ES-I3 (cell line): ENCODE data around the gene UTRN.

Experiments
- H3K36me3 ChIP-seq: 2 replicates; pipeline ENCODE4 v1.6.1; 2013; ENCODE audit warnings: mild to moderate bottlenecking, low read length, control low read depth, moderate library complexity; ENCODE audit not compliant: insufficient read depth
- H3K4me1 ChIP-seq: 2 replicates; pipeline ENCODE4 v1.6.1; 2013; ENCODE audit warnings: mild to moderate bottlenecking, control low read depth, low read length; ENCODE audit not compliant: insufficient read depth
- H3K9ac ChIP-seq: 2 replicates; pipeline ENCODE4 v1.6.1; 2013; ENCODE audit warnings: low read depth, mild to moderate bottlenecking, low read length, moderate library complexity
- H3K9me3 ChIP-seq: 2 replicates; pipeline ENCODE4 v1.6.1; 2013; ENCODE audit warnings: mild to moderate bottlenecking, low read length, moderate library complexity; ENCODE audit not compliant: control insufficient read depth, insufficient read depth

Gene UTRN

DNA sequence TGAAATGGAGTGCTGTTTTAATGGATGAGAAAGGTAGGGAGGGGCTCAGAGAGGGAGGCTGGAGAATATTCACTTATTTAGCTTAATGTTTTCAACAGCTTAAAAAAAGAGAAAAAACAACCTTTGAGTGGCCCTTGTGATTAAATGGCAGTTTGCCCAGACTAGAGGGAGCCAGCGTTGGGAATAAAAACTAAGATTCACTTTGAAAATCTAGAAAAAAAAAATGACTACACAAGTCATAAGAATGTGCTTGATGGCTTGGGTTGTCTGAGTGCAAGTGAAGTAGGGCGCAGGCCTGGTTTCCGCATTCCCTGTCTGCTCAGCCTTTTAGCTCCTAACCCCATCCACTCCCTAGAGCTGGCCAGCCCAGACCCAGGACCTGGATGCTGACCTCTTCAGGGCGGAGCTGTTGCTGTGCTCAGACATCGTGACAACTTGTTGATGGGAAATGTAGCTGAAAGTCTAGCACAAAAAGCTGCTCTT, 28.9 kb downstream of the UTRN start:
- no peaks in the 10 kb centered on the region for H3K4me1 ChIP-seq
- H3K9ac ChIP-seq = no peak overlapping the region
- no peaks in the 10 kb centered on the region for H3K36me3 ChIP-seq

DNA sequence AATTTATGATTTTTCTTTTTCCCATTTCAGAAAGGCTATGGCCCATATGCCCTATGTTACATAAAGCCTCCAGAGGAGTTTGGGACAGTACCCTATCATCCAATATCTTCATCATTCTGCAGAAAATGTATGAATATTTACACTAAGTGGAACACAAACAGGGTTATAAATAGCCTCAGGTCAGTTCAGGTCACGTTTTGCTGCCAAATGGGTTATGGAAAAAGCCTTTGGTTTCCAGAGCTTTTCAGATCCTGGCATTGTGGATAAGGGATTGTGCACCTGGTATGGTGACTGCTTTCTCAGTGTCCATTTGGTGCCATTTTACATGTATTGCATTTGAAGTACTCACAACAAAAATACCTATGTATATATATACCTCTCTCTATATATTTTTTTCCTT, 29.4 kb downstream of the UTRN start:
- H3K9ac ChIP-seq = no peak overlapping the region
- no peaks in the 10 kb centered on the region for H3K36me3 ChIP-seq
- no peaks in the 10 kb centered on the region for H3K9me3 ChIP-seq
- no peaks in the 10 kb centered on the region for H3K4me1 ChIP-seq

More for the DNA sequence above, 28.9 kb downstream of the UTRN start:
- H3K9me3 ChIP-seq = no peaks in the 10 kb centered on the region

DNA sequence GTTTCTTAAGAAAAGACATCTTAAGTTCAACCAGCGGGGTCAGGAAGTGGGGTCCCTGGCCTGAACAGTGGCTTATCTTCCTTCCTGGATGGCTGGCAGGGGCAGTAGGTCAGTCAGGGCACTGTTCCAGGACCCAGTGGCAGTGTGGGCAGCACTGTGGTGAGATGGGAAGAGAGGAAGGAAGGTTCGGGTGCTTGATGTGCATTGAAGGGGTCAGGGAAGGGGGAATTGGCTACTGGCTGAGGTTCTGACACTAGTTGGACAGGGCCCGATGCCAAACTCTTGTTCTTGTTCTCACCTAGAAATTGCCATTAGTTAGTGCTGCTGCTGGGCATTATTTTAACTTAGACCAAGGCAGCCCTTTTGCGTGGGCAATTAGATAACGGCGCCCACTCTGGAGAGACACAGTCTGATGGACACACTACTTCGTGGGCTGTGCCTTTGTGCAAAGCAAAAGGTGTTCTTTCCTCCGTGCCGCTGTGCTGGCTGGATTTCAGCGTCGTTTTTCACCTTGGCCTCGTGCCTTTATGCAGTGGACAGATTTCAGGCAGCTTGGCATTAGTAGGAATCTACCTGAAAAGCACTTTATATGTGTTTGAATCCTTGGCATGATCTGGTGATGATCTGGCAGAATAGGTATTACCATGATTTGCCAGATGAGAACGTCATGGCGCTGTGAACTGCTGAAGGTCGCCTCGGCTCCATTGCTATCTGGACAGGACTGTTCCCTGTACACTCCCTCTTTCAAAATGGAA, 30.3 kb downstream of the UTRN start:
- no peaks in the 10 kb centered on the region for H3K36me3 ChIP-seq
- no peak overlapping the region for H3K9ac ChIP-seq
- H3K4me1 ChIP-seq = peaks cover 1% of the 10 kb centered on the region; the same call in 1 of the 2 replicates
- no peaks in the 10 kb centered on the region for H3K9me3 ChIP-seq

DNA sequence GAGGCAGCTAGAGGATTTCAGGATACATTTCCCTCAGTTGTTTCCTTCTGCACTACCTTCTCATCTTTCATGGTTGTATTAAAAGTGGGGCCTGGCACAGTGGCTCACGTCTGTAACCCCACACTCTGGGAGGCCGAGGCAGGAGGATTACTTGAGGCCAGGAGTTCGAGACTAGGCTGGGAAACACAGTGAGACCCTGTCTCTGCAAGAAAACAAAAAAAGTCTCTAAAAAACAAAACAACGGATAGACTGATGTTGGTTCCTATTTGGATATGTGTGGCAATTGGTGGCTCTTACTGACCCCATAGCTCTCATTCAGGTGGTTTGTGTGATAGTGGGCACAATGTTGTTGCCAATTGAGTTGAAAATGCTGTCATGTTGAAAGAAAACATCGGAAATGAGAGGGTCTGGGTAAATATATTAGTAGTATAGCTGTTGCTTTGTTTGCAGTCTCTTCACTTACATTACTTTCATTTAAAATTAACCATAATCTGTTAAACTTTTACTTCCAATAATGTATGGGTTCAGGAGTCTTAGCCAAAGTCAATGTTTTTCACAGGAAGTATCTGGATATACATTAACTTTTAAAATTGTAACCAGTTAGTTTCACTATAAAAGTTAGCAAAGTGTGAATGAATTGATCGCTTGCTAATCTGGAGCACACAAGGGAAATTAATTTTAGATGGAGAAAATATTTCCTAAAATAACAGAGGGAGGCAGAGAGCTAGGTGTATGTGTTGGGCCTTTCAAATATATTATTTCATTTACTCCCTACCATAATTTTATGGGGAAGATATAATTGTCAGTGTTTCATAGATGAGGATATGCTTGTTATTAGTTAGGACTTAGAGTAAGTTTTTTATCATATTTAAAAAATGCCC, 31.1 kb downstream of the UTRN start:
- peaks cover 9% of the 10 kb centered on the region for H3K4me1 ChIP-seq
- no peak overlapping the region for H3K9ac ChIP-seq
- no peaks in the 10 kb centered on the region for H3K36me3 ChIP-seq
- no peaks in the 10 kb centered on the region for H3K9me3 ChIP-seq

DNA sequence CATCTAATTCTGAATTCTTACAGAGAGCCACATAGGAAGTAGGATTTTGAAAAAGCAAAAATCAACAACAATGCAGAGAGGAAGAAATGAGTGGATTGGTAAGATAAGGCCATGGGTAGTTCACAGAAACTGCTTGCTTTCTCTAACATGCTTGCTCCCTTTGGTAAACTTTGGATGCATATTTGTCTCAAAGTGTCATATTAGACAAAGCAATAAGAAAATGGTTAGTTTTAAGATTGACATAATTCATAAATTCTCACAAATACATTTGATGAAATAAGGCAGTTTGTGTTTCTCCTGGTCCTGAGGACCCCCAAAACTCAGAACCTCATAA, 31.7 kb downstream of the UTRN start:
- H3K4me1 ChIP-seq = peaks cover 10% of the 10 kb centered on the region

DNA sequence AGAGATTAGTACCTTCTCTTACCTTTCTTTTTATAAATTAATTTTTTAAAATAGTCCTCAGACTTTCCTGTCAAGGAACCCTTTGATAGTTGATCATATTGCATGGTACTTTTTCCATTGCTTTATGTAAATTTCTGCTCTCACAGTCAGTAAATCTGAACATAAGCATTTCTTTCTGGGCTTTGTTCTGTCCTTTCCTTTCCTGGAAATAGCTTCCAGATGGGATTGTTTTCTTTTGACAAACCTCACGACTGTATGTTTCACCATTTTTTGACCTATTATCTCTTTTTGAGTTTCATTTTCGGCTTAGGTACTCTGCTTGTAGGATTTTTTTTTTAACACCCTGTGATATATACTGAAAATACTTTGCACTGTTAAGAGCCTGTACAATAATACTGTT, 32.6 kb downstream of the UTRN start:
- Histone ChIP-seq H3K4me1 (peaks cover 10% of the 10 kb centered on the region), H3K9me3 (no peaks in the 10 kb centered on the region), H3K36me3 (no peaks in the 10 kb centered on the region), H3K9ac (no peak overlapping the region)

More for the DNA sequence above, 31.7 kb downstream of the UTRN start:
- no peak overlapping the region for H3K9ac ChIP-seq
- no peaks in the 10 kb centered on the region for H3K36me3 ChIP-seq
- H3K9me3 ChIP-seq = no peaks in the 10 kb centered on the region

DNA sequence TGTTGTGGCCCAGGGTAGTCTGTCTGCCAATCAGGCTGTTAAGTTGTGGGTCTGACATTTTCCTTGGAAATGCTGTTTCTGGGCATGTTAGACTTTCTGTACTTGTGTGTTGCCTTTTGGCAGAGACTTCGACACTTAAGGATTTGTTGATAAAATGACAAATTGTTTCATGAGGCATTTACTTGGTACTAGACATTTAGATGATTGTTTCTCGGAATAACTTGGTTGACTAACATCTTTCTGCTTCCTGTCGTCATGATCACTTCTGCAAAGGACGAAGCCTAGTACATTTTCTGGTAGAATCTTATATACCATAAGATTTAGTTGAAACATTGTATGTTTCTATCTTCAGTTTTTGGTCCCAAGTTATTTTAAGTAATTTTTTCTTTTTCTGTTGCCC, 34.1 kb downstream of the UTRN start:
- Histone ChIP-seq H3K4me1 (peaks cover 14% of the 10 kb centered on the region), H3K9me3 (no peaks in the 10 kb centered on the region), H3K9ac (no peak overlapping the region), H3K36me3 (no peaks in the 10 kb centered on the region)

DNA sequence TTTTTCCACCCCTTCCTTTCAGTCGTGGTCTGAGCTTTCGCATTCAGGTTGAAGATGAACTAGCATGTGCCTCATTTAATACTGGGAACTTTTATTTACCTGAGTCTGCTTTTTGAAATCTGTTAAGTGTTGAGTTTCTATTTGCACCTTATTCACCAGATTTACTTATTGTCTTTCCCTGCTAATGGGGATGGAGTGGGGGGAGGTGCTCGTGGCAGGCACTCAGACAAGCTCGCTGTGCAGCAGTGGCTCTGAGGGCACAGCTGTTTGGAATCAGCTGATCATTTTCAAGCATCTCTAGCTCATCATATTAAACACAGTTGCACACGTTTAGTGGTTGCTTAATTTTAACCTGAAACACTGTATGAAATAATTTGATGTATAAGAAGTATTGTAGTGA, 35.6 kb downstream of the UTRN start:
- Histone ChIP-seq H3K9ac (no peak overlapping the region), H3K4me1 (peaks cover 27% of the 10 kb centered on the region), H3K36me3 (no peaks in the 10 kb centered on the region), H3K9me3 (no peaks in the 10 kb centered on the region)

DNA sequence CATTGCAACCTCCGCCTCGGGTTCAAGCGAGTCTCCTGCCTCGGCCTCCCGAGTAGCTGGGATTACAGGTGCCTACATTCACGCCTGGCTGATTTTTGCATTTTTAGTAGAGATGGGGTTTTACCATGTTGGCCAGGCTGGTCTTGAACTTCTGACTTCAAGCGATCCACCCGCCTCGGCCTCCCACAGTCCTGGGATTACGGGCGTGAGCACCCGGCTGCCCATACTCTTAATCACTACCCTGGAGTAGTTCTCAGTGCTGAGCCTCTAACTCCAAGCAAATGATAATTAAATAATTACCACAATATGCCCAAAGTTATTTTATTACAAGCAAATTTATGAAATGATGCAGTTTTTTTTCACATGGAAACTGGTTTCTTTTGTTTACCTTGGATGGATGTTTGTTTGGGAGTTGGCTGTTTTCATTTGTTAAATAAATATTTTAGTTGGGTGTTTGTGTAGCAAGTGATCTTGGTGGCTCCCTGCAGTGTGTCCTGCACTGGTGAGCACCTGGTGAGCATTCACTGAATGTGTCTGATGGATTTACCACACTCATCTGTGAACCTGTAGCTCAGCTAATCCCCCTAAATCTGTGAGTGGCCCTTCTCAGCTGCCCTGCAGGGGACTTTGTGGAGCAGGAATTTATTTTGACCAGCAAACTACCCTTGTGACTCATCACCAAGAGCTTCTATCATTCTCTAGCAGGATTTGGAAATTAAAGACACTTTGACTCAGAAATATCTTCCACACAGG, 36.9 kb downstream of the UTRN start:
- H3K36me3 ChIP-seq = no peaks in the 10 kb centered on the region
- H3K9me3 ChIP-seq = no peaks in the 10 kb centered on the region
- peaks cover 36% of the 10 kb centered on the region for H3K4me1 ChIP-seq
- no peak overlapping the region for H3K9ac ChIP-seq

DNA sequence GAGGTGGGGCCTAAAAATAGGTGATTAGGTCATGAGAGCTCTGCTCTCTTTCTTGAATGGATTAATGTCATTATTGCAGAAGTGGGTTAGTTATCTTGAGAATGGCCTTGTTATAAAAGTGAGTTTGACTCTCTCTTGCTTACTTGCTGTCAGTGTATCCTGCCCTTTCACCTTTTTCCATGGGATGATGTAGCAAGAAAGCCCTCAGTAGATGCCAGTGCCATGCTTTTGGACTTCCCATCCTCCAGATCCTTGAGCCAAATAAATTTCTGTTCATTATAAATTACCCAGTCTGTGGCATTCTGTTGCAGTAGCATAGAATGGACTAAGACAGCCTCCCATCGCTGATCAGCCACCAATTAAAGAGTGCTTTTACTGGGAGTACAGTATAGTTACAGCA, 40.1 kb downstream of the UTRN start:
- Histone ChIP-seq H3K36me3 (no peaks in the 10 kb centered on the region), H3K4me1 (peaks cover 50% of the 10 kb centered on the region), H3K9ac (no peak overlapping the region), H3K9me3 (no peaks in the 10 kb centered on the region; the same call in 1 of the 2 replicates)

DNA sequence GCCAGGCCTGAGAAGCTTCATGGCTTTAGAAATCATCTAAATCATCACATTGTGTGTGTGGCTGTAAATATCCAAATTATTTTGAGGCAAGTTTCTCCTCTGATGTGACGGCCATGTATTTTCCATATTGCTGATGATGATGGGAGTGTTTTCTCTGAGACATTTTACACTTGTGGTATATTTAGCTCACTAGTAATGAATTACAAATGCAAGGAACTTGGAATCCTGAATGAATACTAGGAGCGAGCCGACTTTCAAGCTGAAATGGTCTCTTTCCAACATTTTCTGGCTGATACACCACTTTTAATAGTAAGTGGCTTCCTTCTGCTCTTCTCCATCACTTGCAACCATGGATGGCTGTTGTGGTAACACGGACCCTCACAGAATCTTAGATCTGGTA, 41.3 kb downstream of the UTRN start:
- Histone ChIP-seq H3K9me3 (no peaks in the 10 kb centered on the region; the same call in 1 of the 2 replicates), H3K36me3 (no peaks in the 10 kb centered on the region), H3K4me1 (peaks cover 50% of the 10 kb centered on the region), H3K9ac (no peak overlapping the region)

DNA sequence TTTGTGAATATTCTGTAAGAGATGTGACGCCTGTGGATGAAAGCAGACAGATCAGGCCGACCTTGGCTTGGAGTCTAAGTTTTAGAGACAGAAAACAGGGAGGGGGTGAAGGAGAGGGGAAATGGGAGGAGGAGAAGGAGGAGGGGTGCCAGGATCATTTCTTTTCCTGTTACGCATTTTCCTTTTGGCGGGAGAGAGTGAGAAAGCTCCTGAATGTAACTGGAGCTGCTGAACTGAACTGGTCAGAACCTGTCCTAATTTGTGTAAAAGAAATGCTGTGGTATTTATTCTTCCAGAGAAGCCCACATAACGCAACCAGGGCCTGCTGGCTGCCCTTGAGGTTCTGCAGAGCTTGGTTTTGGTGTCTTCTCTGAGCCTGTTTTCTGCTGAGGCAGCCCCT, 41.9 kb downstream of the UTRN start:
- Histone ChIP-seq H3K4me1 (peaks cover 57% of the 10 kb centered on the region), H3K9ac (no peak overlapping the region), H3K36me3 (no peaks in the 10 kb centered on the region)

DNA sequence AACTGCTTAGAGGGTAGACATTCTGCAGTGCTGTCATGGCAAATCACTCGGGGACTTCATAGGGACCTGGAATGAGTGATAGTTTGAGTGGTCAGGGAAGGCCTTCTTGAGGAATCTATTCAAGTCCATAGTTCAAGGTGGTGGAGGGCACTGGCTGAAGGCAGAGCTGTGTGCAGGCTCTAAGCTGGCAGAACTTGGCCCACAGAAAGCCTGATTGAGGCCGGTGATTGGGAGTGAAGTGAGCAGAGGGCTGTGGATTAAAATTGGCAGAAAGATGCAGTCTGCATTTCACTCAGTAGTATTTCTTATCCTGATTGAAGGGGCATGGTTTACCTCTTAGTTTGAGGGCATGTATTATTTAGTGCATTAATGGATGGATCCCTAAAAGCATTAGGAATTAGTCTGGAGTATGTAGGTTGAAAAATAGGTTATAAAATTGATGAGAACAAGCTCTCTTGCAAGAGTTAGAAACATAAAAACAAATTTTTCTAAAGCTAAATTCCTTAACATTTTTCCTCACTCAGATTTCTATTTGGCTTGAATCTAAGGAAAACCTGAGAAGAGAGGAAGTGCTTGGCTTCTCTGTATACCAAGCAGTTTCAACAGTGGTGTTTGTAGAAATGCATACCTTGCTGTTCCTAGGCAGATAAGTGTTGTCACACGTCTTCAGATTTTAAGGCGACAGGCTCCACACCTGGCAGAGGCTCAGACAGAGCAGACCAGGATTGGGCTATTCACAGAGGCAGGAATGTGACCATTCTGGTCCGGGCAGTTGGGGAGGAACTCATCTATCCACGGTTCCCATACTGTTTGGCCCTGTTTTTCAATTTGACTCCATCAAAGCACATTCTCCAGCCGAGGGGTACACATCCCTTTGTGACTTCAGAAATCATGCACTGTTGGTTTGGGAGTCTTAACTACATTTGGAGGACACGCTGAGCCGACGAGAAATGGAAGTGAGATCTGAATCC, 45.2 kb downstream of the UTRN start:
- no peak overlapping the region for H3K9ac ChIP-seq
- H3K36me3 ChIP-seq = no peaks in the 10 kb centered on the region
- no peaks in the 10 kb centered on the region; the same call in 1 of the 2 replicates for H3K9me3 ChIP-seq
- peaks cover 52% of the 10 kb centered on the region for H3K4me1 ChIP-seq

More for the DNA sequence above, 41.9 kb downstream of the UTRN start:
- H3K9me3 ChIP-seq = no peaks in the 10 kb centered on the region; the same call in 1 of the 2 replicates
